Neural cell (in vitro differentiated cells): ENCODE results near the gene MACROH2A1. TPM values are rescaled to one million over a fixed set of nuclear protein-coding genes. Genes with fewer than 3 reads are reported as not detected.
"Not testable (repeated sequence)": the region's sequence is repeated elsewhere in the genome, so short reads cannot be mapped to it uniquely, and the experiment has no call there.

ENCODE experiments used
- H2AFZ ChIP-seq: fragments of 200-600, 300-800 bp; sonication (generic), shearing (Covaris generic); 2 replicates; pipeline ENCODE4 v1.6.0; 2014; ENCODE audit warnings: low read depth, mild to moderate bottlenecking, antibody characterized with exemption, low read length, moderate library complexity
- H3F3A ChIP-seq: fragments of 200-600 bp; shearing (Covaris generic); 2 replicates; pipeline ENCODE4 v1.6.1; 2016; ENCODE audit warnings: mild to moderate bottlenecking, moderate library complexity, mixed read lengths, antibody characterized with exemption, low read length; ENCODE audit not compliant: insufficient read depth, poor library complexity, severe bottlenecking
- H3K27ac ChIP-seq: fragments of 200-600, 300-800 bp; sonication (generic), shearing (Covaris generic); 2 replicates; pipeline ENCODE4 v1.5.1; 2014; ENCODE audit warnings: mild to moderate bottlenecking, low read length, moderate library complexity
- H3K27me3 ChIP-seq: fragments of 300-800, 200-600 bp; sonication (generic), shearing (Covaris generic); 2 replicates; pipeline ENCODE4 v1.6.0; 2014; ENCODE audit warnings: mild to moderate bottlenecking, low read depth, low read length, moderate library complexity; ENCODE audit not compliant: insufficient read depth
- H3K36me3 ChIP-seq: fragments of 300-800, 200-600 bp; sonication (generic), shearing (Covaris generic); 2 replicates; pipeline ENCODE4 v1.5.1; 2014; ENCODE audit warnings: mild to moderate bottlenecking, antibody characterized with exemption, low read length, moderate library complexity; ENCODE audit not compliant: insufficient read depth
- H3K4me2 ChIP-seq: fragments of 300-800, 200-600 bp; sonication (generic), shearing (Covaris generic); 2 replicates; pipeline ENCODE4 v1.6.0; 2014; ENCODE audit warnings: mild to moderate bottlenecking, low read length
- H3K4me3 ChIP-seq: fragments of 300-800, 200-600 bp; sonication (generic), shearing (Covaris generic); 2 replicates; pipeline ENCODE4 v1.5.1; 2014; ENCODE audit warnings: mild to moderate bottlenecking, low read length, moderate library complexity
- H3K79me2 ChIP-seq: fragments of 200-600 bp; shearing (Covaris generic); replicated peaks from 2 replicates; pipeline ENCODE4 v1.6.0; 2014; ENCODE audit warnings: mild to moderate bottlenecking, low read length, moderate library complexity; ENCODE audit not compliant: insufficient read depth
- H3K9ac ChIP-seq: fragments of 300-800, 200-600 bp; sonication (generic), shearing (Covaris generic); 2 replicates; pipeline ENCODE4 v1.6.1; 2016; ENCODE audit warnings: mild to moderate bottlenecking, low read length, mixed read lengths
- H3K9me2 ChIP-seq: fragments of 200-600 bp; shearing (Covaris generic); 2 replicates; pipeline ENCODE4 v1.6.1; 2016; ENCODE audit warnings: mild to moderate bottlenecking, low read length, mixed read lengths; ENCODE audit not compliant: insufficient read depth
- H3K9me3 ChIP-seq: fragments of 200-600, 300-800 bp; sonication (generic), shearing (Covaris generic); 2 replicates; pipeline ENCODE4 v1.6.1; 2016; ENCODE audit warnings: mild to moderate bottlenecking, mixed run types, low read length, moderate library complexity, mixed read lengths
- H4K20me1 ChIP-seq: fragments of 200-600 bp; shearing (Covaris generic); 2 replicates; pipeline ENCODE4 v1.6.1; 2016; ENCODE audit warnings: mild to moderate bottlenecking, mixed run types; ENCODE audit not compliant: insufficient read depth
- EP300 ChIP-seq: fragments of 450-650 bp; conservative IDR thresholded peaks from 2 replicates; pipeline ENCODE4 v1.6.1; 2014; ENCODE audit warnings: antibody characterized with exemption, mild to moderate bottlenecking, moderate library complexity; ENCODE audit not compliant: poor library complexity, severe bottlenecking
- EZH2 ChIP-seq: fragments of 200-600, 300-800 bp; shearing (Covaris generic), sonication (generic); IDR thresholded peaks from 2 replicates; pipeline ENCODE4 v1.6.1; 2014; ENCODE audit warnings: antibody characterized with exemption, low read length, borderline replicate concordance, mild to moderate bottlenecking; ENCODE audit not compliant: insufficient read depth, poor library complexity, severe bottlenecking
- MXI1 ChIP-seq: fragments of 450-650 bp; conservative IDR thresholded peaks from 2 replicates; pipeline ENCODE4 v1.6.1; 2014; ENCODE audit warnings: antibody characterized with exemption, mild to moderate bottlenecking; ENCODE audit not compliant: poor library complexity, severe bottlenecking
- POLR2AphosphoS5 ChIP-seq: IDR thresholded peaks from 2 replicates; pipeline ENCODE4 v1.6.1; 2012
- RAD21 ChIP-seq: fragments of 450-650 bp; conservative IDR thresholded peaks from 2 replicates; pipeline ENCODE4 v1.6.1; 2014; ENCODE audit warnings: antibody characterized with exemption, mild to moderate bottlenecking, moderate library complexity
- SMC3 ChIP-seq: fragments of 450-650 bp; conservative IDR thresholded peaks from 2 replicates; pipeline ENCODE4 v1.6.1; 2014; ENCODE audit warnings: antibody characterized with exemption, mild to moderate bottlenecking, moderate library complexity; ENCODE audit not compliant: poor library complexity
- TAF1 ChIP-seq: IDR thresholded peaks from 2 replicates; pipeline ENCODE4 v1.6.1; 2012; ENCODE audit warnings: low read depth
- polyA plus RNA-seq: library from polyadenylated mRNA; depleted of rRNA; stranded (reverse); fragments of >200 nt; gene quantifications from 2 replicates; pipeline ENCODE4 v1.2.3, GENCODE V29; 2014
- TF ChIP-seq, protein P1 (sequence below): fragments of 450-650 bp; IDR thresholded peaks from 2 replicates; pipeline ENCODE4 v1.5.1; 2014; ENCODE audit warnings: antibody characterized with exemption, mild to moderate bottlenecking, moderate library complexity; ENCODE audit not compliant: poor library complexity, severe bottlenecking
- TF ChIP-seq, protein P2 (sequence below): IDR thresholded peaks from 2 replicates; pipeline ENCODE4 v1.6.1; 2012; ENCODE audit warnings: borderline replicate concordance

MACROH2A1 gene
- polyA plus RNA-seq, 1 donor from 2014 or later, result 351 TPM

GRCh38 chr5:135364421-135365262, 34.4 kb downstream of the MACROH2A1 start:
- H3K27me3 ChIP-seq, result no peaks in the 10 kb centered on the region

DNA sequence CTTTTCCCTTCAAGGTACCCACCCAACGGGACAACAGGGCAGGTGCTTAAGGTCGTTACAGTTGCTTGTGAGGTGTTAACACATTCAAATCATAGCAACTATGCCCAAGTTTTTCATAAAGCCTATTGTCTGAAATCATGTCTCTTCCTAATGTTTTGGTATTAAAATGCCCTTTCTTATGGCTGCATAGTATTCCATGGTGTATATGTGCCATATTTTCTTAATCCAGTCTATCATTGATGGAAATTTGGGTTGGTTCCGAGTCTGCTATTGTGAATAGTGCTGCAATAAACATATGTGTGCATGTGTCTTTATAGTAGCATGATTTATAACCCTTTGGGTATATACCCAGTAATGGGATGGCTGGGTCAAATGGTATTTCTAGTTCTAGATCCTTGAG, 35.7 kb downstream of the MACROH2A1 start:
- H3K79me2 ChIP-seq, H3K4me2 ChIP-seq, H3K9me3 ChIP-seq, H4K20me1 ChIP-seq, H3K36me3 ChIP-seq, H3K9ac ChIP-seq, H2AFZ ChIP-seq, H3K9me2 ChIP-seq, H3K27me3 ChIP-seq, H3K27ac ChIP-seq, H3F3A ChIP-seq, H3K4me3 ChIP-seq: not testable (repeated sequence)

More at GRCh38 chr5:135364421-135365262, 34.4 kb downstream of the MACROH2A1 start:
- Histone ChIP-seq H3K27ac (no peak overlapping the region), H4K20me1 (no peaks in the 10 kb centered on the region), H3K4me2 (no peak overlapping the region), H2AFZ (no peak overlapping the region), H3K79me2 (no peaks in the 10 kb centered on the region), H3K36me3 (peaks cover 10% of the 10 kb centered on the region), H3F3A (no peaks in the 10 kb centered on the region), H3K9me2 (no peaks in the 10 kb centered on the region), H3K9ac (no peak overlapping the region), H3K9me3 (no peaks in the 10 kb centered on the region), H3K4me3 (no peak overlapping the region)
- no peak for TF ChIP-seq EP300
- no peak for TF ChIP-seq TAF1
- TF ChIP-seq EZH2, result no peak
- TF ChIP-seq, protein P1, sequence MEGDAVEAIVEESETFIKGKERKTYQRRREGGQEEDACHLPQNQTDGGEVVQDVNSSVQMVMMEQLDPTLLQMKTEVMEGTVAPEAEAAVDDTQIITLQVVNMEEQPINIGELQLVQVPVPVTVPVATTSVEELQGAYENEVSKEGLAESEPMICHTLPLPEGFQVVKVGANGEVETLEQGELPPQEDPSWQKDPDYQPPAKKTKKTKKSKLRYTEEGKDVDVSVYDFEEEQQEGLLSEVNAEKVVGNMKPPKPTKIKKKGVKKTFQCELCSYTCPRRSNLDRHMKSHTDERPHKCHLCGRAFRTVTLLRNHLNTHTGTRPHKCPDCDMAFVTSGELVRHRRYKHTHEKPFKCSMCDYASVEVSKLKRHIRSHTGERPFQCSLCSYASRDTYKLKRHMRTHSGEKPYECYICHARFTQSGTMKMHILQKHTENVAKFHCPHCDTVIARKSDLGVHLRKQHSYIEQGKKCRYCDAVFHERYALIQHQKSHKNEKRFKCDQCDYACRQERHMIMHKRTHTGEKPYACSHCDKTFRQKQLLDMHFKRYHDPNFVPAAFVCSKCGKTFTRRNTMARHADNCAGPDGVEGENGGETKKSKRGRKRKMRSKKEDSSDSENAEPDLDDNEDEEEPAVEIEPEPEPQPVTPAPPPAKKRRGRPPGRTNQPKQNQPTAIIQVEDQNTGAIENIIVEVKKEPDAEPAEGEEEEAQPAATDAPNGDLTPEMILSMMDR, result no peak
- TF ChIP-seq POLR2AphosphoS5, result no peak
- no peak for TF ChIP-seq SMC3
- TF ChIP-seq, protein P2, sequence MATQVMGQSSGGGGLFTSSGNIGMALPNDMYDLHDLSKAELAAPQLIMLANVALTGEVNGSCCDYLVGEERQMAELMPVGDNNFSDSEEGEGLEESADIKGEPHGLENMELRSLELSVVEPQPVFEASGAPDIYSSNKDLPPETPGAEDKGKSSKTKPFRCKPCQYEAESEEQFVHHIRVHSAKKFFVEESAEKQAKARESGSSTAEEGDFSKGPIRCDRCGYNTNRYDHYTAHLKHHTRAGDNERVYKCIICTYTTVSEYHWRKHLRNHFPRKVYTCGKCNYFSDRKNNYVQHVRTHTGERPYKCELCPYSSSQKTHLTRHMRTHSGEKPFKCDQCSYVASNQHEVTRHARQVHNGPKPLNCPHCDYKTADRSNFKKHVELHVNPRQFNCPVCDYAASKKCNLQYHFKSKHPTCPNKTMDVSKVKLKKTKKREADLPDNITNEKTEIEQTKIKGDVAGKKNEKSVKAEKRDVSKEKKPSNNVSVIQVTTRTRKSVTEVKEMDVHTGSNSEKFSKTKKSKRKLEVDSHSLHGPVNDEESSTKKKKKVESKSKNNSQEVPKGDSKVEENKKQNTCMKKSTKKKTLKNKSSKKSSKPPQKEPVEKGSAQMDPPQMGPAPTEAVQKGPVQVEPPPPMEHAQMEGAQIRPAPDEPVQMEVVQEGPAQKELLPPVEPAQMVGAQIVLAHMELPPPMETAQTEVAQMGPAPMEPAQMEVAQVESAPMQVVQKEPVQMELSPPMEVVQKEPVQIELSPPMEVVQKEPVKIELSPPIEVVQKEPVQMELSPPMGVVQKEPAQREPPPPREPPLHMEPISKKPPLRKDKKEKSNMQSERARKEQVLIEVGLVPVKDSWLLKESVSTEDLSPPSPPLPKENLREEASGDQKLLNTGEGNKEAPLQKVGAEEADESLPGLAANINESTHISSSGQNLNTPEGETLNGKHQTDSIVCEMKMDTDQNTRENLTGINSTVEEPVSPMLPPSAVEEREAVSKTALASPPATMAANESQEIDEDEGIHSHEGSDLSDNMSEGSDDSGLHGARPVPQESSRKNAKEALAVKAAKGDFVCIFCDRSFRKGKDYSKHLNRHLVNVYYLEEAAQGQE, result no peak
- TF ChIP-seq RAD21, result no peak
- TF ChIP-seq MXI1, result no peak
